GM21367 (cell line): ENCODE data around the gene LTBP1.

Experiments
- ATAC-seq: cut with Tn5 transposase; IDR thresholded peaks from one replicate; pipeline ENCODE4 v1.9.1; 2021; ENCODE audit not compliant: unreplicated experiment

LTBP1 gene

GRCh38 chr2:33247365-33247764, 300.6 kb downstream of the LTBP1 start:
- ATAC-seq: no peak

- ATAC-seq: no peak
Measured at GRCh38 chr2:33250417-33251029, 303.8 kb downstream of the LTBP1 start.

GRCh38 chr2:33256162-33256755, 309.5 kb downstream of the LTBP1 start:
- ATAC-seq: no peak

GRCh38 chr2:33258387-33258786, 311.6 kb downstream of the LTBP1 start:
- ATAC-seq: no peak

GRCh38 chr2:33262097-33262496, 315.3 kb downstream of the LTBP1 start:
- no peak for ATAC-seq

GRCh38 chr2:33264766-33265165, 318.0 kb downstream of the LTBP1 start:
- no peak for ATAC-seq

GRCh38 chr2:33265584-33266338, 319.0 kb downstream of the LTBP1 start:
- ATAC-seq: no peak

GRCh38 chr2:33266467-33266866, 319.7 kb downstream of the LTBP1 start:
- ATAC-seq: no peak

- ATAC-seq: no peak
Measured at GRCh38 chr2:33267043-33267442, 320.3 kb downstream of the LTBP1 start.

- no peak for ATAC-seq
Measured at GRCh38 chr2:33267756-33268155, 321.0 kb downstream of the LTBP1 start.

GRCh38 chr2:33268246-33268831, 321.6 kb downstream of the LTBP1 start:
- ATAC-seq: no peak

- ATAC-seq: peak; percentile 95
Measured at GRCh38 chr2:33272001-33272400, 325.2 kb downstream of the LTBP1 start.

GRCh38 chr2:33273479-33273878, 326.7 kb downstream of the LTBP1 start:
- ATAC-seq: no peak

- ATAC-seq: no peak
Measured at GRCh38 chr2:33274524-33274923, 327.8 kb downstream of the LTBP1 start.

GRCh38 chr2:33275689-33276444, 329.1 kb downstream of the LTBP1 start:
- no peak for ATAC-seq

- ATAC-seq: no peak
Measured at GRCh38 chr2:33277002-33277426, 330.3 kb downstream of the LTBP1 start.

- ATAC-seq: no peak
Measured at GRCh38 chr2:33278245-33278943, 331.6 kb downstream of the LTBP1 start.

GRCh38 chr2:33284287-33284686, 337.5 kb downstream of the LTBP1 start:
- no peak for ATAC-seq

- no peak for ATAC-seq
Measured at GRCh38 chr2:33287507-33288005, 340.8 kb downstream of the LTBP1 start.

- no peak for ATAC-seq
Measured at GRCh38 chr2:33288011-33288410, 341.3 kb downstream of the LTBP1 start.
